HFFc6 (cell line): ENCODE measurements around the gene RALGPS2. TPM values are rescaled to one million over a fixed set of nuclear protein-coding genes. Genes with fewer than 3 reads are reported as not detected.

Source experiments
- DNase-seq: peaks from one replicate; pipeline ENCODE4 v3.0.0-alpha.2; 2018
- H3K27ac Mint-ChIP-seq: 2 replicates; pipeline ENCODE4 v1.8.0; 2020; ENCODE audit warnings: mild to moderate bottlenecking, mixed read lengths
- H3K27me3 Mint-ChIP-seq: 2 replicates; pipeline ENCODE4 v1.8.0; 2021; ENCODE audit warnings: mild to moderate bottlenecking, moderate library complexity, mixed read lengths; ENCODE audit not compliant: insufficient read depth
- H3K36me3 Mint-ChIP-seq: 2 replicates; pipeline ENCODE4 v1.8.0; 2021; ENCODE audit warnings: low read depth, mixed read lengths
- H3K4me1 Mint-ChIP-seq: 2 replicates; pipeline ENCODE4 v1.8.0; 2020; ENCODE audit warnings: low read depth, mixed read lengths
- H3K4me3 Mint-ChIP-seq: 2 replicates; pipeline ENCODE4 v1.8.0; 2020; ENCODE audit warnings: mild to moderate bottlenecking, moderate library complexity, mixed read lengths
- H3K9me3 Mint-ChIP-seq: 2 replicates; pipeline ENCODE4 v1.8.0; 2020; ENCODE audit warnings: mild to moderate bottlenecking, mixed read lengths
- CTCF ChIP-seq: fragments of 200-600 bp; sonication (generic); IDR thresholded peaks from 2 replicates; pipeline ENCODE4 v1.5.0; 2021; ENCODE audit warnings: antibody characterized with exemption, mild to moderate bottlenecking
- total RNA-seq, 6 experiments: library from RNA; stranded (reverse); fragmentation: NEBNext Ultra II Directional; extraction: Animal tissue kit (Norgen Biotek cat#: 25700); gene quantifications; 2 replicates in 1 of 6; 3 replicates in 5 of 6; pipeline ENCODE4 v1.2.3, GENCODE V29; 2021

The RALGPS2 gene
- total RNA-seq, 6 experiments from 2014 or later = 41.5 to 59.2 (median 48.9) TPM

- peak overlapping the region; percentile 35; the same call in 1 of the 2 replicates for H3K4me3 Mint-ChIP-seq
- H3K4me1 Mint-ChIP-seq = peaks cover 58% of the 10 kb centered on the region
- H3K9me3 Mint-ChIP-seq = no peaks in the 10 kb centered on the region
- H3K27me3 Mint-ChIP-seq = peaks cover 5% of the 10 kb centered on the region
- DNase-seq = peak; percentile 10
- peak overlapping the region; percentile 46; the same call in 1 of the 2 replicates for H3K27ac Mint-ChIP-seq
- H3K36me3 Mint-ChIP-seq = peaks cover 8% of the 10 kb centered on the region
- no peak for TF ChIP-seq CTCF
Measured at GRCh38 chr1:178869119-178869697, 144.2 kb downstream of the RALGPS2 start.

GRCh38 chr1:178870221-178870620 is 145.2 kb downstream of the RALGPS2 start:
- Mint-ChIP-seq H3K9me3 (no peaks in the 10 kb centered on the region), H3K27me3 (peaks cover 3% of the 10 kb centered on the region), H3K4me1 (peaks cover 57% of the 10 kb centered on the region), H3K4me3 (no peak overlapping the region), H3K36me3 (peaks cover 7% of the 10 kb centered on the region), H3K27ac (no peak overlapping the region)
- no peak for TF ChIP-seq CTCF
- no peak for DNase-seq

- no peak for TF ChIP-seq CTCF
- Mint-ChIP-seq H3K9me3 (no peaks in the 10 kb centered on the region), H3K4me1 (peaks cover 63% of the 10 kb centered on the region), H3K27me3 (peaks cover 3% of the 10 kb centered on the region), H3K36me3 (peaks cover 4% of the 10 kb centered on the region; the same call in 1 of the 2 replicates), H3K27ac (peak within 1 kb of the TSS; percentile 55), H3K4me3 (peak within 1 kb of the TSS; percentile 24; the same call in 1 of the 2 replicates)
- DNase-seq = no peak
Measured at GRCh38 chr1:178870944-178871343, 145.9 kb downstream of the RALGPS2 start, which contains the start of gene ANGPTL1. TSS of gene ANGPTL1 (minus strand) at chr1:178871077. CDS start at chr1:178865776, 5,301 bp downstream.

GRCh38 chr1:178871551-178872320 is 146.7 kb downstream of the RALGPS2 start:
- no peak overlapping the region for H3K4me3 Mint-ChIP-seq
- DNase-seq = no peak
- no peak for TF ChIP-seq CTCF
- H3K4me1 Mint-ChIP-seq = peaks cover 59% of the 10 kb centered on the region
- no peak overlapping the region for H3K27ac Mint-ChIP-seq
- H3K9me3 Mint-ChIP-seq = no peaks in the 10 kb centered on the region
- H3K27me3 Mint-ChIP-seq = peaks cover 3% of the 10 kb centered on the region
- H3K36me3 Mint-ChIP-seq = peaks cover 4% of the 10 kb centered on the region; the same call in 1 of the 2 replicates

GRCh38 chr1:178874966-178875365 is 149.9 kb downstream of the RALGPS2 start:
- Mint-ChIP-seq H3K27me3 (peaks cover 3% of the 10 kb centered on the region), H3K9me3 (no peaks in the 10 kb centered on the region), H3K27ac (no peak overlapping the region), H3K36me3 (peaks cover 4% of the 10 kb centered on the region), H3K4me3 (no peak overlapping the region), H3K4me1 (peaks cover 39% of the 10 kb centered on the region)
- TF ChIP-seq CTCF = no peak
- DNase-seq = no peak
